HG02970 (cell line): Measurements from ENCODE around the gene ETF1.

ENCODE experiments used
- ATAC-seq: cut with Tn5 transposase; IDR thresholded peaks from one replicate; pipeline ENCODE4 v1.9.1; 2021; ENCODE audit warnings: mild to moderate bottlenecking, moderate library complexity, moderate number of reproducible peaks; ENCODE audit not compliant: unreplicated experiment, low FRiP score

The ETF1 gene

DNA sequence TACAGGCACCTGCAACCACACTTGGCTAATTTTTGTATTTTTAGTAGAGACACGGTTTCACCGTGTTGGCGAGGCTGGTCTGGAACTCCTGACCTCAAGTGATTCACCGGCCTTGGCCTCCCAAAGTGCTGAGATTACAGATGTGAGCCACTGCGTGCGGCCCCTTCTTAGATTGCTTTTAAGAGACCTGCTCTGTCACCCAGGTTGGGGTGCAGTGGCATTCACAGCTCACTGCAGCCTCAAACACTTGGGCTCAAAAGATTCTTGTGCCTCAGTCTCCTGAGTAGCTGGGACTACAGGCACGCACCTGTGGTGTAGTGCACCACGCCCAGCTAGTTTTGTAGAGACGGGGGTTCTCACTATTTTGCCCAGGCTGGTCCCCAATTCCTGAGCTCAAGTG is 21.2 kb upstream of the ETF1 start:
- no peak for ATAC-seq

DNA sequence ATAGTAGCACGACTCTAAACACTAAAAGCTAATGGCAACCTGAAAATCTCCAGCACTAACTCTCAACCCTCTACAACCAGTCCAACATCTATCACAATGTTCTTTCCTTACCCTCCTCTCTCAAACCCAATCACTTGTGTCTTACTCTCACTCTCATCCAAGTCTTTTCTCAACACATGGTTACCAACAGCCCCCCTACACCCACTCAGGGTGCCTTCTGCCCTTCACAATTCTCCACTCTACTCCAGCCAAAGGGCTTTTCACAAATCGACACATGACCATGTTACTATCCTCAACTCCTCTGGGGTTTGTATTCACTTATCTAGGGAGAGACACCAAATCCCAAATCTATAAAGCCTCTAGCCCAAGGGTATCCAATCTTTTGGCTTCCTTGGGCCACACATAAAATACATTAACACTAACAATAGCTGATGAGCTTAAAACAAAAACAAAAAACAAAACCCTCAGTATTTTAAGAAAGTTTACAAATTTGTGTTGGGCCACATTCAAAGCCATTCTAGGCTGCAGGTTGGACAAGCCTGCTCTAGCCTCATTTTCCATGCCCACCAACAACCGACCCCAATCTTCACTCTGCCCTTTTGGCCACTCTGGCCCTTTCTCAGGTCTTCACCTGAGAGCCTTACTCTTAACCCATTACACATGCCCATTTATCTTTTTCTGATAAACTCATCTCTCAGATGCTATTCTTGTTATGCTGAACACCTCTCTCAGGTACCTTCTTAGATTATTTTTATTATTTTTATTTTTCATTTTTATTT is 20.5 kb upstream of the ETF1 start:
- ATAC-seq: no peak

DNA sequence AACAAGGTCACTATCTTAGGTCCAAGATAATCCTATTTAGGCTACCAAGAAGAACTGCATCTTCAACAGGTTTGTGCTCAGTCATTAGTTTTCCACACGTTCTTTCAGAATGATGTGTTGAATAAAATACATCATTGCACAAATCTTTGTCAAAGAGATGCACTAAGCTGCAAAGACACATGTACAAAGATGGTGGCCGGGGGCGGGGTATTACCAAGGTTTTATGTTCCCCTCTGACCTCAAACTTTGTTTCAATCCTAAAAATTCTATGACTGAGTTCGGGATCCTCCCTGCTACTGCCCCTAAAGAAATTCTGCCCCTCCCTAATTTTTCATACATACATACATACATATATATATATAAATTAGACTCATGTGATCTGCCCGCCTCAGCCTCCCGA is 17.9 kb upstream of the ETF1 start:
- ATAC-seq: no peak

DNA sequence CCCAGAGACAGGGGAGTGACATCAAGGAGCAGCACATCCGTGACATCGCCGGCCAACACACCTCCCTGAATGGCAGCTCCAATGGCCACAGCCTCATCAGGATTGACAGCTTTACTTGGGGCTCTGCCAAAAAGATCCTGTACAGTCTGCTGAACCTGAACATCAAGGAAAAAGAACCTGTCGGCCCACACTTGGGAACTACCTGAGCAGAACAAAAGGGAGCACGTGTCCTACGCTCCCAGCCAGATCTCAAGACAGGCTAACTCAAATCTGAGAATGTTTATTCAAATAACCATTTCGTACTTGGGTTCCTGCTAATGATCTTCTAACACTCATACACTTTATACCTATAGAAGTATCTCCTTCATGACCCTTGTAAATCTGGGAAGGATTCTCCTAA is 16.9 kb upstream of the ETF1 start:
- ATAC-seq: no peak

DNA sequence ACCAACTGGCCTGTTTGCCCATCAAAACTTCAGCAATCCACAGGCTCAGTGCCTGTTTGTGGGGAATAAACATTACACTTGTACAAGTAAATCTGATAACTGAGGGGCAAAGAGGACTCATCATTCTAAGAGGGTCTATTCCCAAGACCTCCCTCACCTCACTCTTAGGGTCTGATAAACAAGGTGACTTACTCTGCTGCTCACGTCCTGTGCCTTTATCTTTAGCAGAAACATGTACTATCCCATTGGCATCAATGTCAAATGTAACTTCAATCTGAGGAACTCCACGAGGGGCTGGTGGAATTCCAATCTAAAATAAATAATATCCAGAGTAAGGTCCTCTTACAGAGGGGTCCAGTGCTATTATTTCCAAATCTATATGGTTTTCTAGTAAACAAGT is 14.6 kb upstream of the ETF1 start:
- no peak for ATAC-seq

DNA sequence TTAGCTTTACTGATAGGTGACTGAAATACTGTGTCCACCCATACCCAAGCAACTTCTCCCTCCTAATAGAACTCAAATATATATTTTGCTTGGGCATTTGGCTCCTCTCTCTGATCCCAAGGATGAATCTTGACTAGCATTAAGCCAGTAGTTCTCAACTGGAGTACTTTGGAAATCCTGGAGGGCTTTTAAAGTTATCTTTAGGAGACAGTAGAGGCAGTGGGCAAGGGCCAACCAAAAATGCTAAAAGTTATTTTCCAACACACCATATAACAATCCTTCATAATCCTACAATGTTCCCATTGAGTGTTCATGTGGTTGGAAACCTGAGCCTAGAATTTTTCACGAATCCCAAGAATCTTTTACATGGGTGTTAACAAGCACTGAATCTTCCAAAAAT is 11.1 kb upstream of the ETF1 start:
- ATAC-seq: no peak

DNA sequence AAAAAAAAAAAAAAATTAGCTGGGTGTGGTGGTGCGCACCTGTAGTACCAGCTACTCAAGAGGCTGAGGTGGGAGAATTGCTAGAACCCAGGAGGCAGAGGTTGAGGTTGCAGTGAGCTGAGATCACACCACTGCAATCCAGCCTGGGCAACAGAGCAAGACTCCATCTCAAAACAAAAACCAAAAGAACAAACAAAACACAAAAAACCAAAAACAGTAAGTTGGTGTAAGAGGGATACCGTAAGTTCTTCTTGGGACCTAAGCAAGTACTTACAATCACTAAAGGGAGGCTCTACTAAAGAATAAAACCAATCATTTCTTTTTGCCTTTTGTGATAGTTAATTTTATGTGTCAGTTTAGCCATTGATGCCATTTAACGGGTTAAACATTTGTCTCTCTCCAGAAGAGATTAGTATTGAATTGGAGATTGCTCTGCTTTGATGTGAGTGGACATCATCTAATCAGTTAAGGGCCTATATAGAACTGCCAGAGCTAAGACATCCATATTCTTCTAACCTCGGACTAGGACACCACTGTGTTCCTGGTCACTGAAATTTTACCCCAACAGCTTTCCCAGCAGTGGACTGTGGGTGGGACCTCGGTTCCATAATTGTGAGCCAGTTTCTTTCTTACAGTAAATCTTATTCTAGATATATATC is 10.5 kb upstream of the ETF1 start:
- no peak for ATAC-seq

DNA sequence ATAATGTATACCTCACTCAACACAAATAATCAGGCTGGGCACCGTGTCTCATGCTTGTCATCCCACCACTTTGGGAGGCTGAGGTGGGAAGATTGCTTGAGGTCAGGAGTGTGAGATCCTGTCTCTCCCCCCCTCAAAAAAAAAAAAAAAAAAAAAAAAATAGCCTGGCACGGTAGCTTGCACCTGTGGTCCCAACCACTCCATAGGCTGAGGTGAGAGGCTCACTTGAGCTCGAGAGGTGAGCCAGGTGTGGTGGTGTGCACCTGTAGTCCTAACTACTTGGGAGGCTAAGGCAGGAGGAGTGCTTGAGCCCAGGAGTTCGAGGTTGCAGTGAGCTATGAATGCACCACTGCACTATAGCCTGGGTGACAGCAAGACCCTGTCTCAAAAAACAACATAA is 9.6 kb upstream of the ETF1 start:
- no peak for ATAC-seq

DNA sequence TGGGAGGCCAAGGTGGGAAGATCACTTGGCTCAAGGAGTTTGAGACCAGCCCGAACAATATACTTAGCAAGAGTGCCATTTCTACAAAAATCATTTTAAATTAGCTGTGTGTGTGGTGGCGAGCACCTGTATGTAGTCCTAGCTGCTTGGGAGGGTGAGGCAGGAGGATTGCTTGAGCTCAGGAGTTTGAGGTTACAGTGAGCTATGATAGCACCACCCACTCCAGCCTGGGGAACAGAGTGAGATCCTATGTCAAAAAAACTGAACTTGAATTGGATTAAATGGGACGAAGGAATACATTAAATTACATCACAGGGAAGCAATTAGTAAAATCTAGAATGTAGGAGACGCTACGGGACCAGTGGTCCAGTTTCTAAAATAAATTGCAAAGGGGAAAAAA is 6.4 kb upstream of the ETF1 start:
- ATAC-seq: no peak

DNA sequence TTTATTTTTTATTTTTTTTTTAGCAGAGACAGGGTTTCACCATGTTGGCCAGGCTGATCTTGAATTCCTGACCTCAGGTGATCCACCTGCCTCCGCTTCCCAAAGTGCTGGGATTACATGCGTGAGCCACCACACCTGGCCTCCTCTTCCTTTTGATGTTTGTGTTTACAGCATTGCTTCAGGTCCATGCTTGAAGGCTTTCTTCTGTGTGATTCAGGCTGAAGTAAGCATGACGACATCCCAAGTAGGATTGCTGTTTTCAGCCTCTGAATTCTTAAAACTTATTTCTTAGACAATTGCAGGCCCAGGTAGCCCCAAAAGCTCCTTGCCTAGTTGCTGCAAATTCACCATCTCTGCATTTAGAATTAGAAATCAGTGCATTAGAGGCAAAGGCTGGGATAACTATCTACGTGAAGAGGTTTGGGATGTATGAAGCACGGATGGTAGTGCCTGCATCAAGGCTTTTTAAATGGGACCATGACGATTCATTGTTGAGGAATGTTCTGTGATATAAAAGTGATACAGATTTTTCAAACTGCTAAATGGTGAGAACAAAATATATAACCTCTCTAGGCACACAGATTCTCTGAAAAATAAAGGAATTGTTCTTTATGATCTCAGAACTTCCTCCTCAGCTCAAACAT is 3.0 kb upstream of the ETF1 start:
- ATAC-seq: no peak

DNA sequence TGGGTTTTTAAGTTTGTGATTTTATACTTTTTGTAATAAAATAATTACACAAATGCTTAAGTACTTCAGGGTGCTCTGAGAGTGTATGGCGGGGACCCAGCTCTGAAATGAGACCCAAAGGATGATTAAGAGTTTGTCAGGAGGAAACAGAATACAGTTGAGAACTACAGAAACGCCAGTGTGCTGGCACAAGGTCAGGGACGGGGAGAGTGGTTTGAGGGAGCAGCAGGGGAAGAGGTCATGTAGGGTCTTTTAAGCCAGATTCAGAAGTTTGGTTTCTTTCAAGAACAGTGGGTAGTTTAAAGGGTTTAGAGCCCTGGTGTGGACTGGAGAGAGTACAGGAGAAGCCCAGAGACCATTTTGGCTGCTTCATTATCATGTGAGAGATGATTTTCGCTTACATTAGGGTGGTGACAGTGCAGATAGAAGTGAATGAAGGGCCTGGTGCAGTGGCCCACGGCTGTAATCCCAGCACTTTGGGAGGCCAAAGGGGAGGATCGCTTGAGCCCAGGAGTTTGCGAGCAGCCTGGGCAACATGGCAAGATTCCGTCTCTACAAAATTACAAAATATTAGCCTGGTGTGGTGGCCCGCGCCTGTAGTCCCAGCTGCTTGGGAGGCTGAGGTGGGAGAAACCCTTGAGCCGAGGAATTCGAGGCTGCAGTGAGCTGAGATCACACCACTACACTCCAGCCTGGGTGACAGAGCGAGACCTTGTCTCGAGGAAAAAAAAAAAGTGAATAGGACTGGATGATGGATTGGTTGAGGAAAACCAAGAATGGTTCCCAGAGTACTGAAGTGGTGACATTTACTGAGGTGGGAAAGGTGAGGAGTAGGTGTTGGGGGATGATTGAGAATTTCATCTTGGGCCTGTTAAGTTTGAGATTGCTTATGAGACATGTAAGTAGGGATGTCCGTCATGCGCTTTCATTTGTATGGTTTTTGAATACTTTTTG is 1.4 kb upstream of the ETF1 start:
- ATAC-seq: no peak

DNA sequence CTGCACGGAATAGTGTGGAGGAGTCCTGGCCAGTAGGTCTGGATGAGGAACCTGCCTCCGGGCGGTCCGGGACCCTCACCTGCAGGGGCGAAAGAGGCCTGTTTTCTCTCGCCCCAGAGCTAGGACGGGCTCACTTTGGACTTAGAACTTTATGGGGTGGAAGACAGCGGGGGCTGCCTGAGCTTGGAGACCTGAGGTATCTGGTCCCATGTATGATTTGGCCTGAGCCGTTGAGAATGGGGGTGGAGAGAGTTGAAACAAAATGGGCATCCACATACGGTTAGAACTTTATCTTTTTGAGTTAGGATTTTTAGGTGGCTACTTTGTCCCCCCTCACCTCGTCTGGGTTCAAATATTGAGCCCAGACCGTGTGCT is 681 bp upstream of the ETF1 start:
- ATAC-seq: no peak

DNA sequence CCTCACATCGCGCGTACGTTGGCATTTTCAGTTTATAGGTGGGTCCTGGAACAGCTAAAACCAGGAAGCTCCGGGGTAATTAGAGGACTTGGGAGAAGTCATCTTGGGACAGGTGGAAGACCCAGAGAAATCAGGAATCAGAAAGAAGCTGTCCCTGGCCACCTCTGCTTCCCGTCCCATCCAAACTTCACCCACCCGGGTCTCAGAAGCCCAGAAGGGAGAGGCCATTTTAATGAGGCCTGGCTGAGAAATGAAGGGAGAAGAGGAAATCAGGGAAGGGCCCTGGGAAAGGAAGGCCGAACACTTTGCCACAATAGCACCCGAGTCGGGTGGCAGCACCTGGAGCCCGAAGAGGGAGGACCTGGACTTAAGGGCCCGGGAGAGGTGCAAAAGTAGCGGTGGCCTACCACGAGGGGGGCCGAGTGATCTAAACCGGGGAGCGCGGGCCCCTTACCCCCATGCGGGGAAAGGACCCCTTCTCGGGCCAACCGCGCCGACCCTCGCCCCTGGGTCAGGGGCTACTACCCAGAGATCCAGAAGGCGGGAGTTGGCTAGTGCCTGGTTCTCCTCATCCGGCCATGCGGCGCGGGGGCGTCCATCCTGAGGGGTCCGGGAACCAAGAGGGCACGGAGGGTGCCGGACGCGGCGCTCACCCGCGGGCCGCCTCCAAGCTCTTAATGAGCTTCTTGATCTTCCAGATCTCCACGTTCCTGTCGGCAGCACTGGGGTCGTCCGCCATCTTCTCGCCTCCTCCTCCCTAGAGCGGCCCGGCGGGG is 668 bp downstream of the ETF1 start:
- peak; percentile 1 for ATAC-seq

DNA sequence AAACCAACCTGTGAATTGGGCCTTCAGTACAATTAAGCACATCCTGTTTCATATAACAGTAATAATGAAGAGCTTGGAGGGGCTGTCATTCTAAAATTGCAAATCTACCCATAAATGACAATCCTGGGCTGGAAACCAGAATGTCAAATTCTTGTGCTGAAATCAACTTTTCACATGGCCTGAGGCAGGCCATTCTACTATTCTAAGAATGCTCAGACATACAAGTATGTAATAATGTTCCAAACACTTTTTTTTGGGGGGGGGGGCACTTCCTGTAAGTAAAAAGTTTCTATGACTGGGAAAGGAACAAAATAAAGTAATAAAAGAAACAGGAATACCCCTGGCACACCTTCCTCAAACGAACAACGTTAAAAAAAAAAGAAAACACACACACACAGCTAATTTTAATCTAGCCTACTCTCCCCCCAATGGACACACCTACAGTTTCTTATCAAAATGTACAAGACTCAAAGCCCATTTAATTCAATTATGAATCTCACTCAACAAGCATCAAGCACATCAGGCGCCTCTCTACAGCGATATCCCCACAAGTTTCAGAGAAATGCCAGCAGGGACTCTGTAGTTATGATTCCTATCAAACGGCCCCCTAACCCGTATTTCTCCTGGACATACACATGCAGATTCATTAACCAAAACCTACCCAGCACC is 1.4 kb downstream of the ETF1 start:
- no peak for ATAC-seq

DNA sequence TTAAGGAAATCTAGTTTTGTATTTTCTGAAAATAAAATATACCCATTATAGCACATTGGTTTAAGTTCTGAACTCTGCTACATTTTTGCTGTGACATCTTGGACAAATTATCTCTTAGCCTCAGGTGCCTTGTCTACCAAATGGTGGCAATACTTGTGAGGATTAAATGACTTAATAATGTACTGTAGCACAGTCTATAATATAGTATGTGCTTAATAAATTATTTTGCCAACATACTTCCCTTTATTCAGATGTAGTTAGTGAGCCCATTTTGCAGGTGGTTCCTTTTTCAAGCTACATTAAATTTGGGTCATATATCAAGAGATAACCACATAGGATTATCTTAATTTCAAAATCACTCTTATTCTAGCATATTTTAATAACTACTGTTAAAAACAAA is 3.2 kb downstream of the ETF1 start:
- no peak for ATAC-seq

DNA sequence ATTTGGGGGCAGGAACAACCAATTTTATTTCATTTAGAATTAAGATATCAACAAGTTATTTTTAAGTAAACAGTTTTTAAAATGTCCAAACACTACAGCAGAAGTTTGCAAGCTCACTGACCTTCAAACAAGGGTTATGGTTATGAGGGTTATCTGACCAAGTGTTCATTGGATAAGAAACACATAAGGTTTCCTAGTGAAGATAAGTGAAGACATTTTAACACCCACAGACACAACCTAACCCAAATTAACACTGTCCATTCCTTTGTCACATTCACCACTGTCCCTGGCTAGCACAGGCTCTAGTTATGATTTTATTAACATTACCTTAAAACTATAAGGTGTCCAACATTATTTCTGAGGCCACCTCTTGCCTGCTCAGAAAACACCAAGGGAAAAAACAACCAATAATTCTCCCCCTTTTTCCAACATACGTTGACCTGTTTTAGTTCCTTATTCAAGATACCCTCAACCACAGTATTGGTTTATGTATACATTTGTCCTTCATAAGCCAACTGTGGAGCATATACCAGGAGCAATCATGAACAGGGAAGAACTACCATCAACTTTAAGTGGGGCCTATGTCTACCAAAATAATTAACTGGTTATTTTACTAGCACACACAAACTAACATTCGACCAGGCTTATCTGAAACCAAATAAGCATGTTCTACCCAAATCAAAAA is 4.0 kb downstream of the ETF1 start:
- no peak for ATAC-seq

DNA sequence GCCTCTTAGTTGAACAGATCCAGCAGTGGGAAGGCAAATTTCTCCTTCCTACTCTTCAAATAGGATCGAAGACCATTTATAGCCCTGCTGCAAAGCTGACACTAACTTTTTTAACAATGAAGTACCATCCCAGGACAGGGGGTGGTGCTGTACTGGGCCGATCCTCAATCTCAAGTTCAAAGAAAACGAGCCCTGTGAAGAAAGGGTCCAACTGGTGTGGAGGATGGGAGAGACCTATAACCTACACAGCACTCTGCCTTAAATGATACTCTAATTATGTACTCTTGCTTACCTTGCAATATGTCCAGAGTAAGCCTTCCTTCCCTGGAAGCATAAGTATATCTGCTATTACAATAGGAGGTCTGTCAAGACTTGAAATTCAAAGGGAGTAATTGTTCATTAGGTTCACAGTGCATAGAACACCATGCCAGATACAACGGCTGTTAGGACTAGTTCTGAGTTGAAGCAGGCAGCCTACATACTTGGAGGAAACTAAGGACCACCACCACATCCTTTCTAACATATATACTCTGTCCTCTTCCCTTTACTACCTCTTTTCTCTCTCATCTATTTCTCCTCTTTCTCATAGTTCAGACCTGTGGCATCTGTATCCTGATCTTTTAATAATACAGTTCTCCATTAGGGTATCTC is 6.2 kb downstream of the ETF1 start:
- no peak for ATAC-seq

DNA sequence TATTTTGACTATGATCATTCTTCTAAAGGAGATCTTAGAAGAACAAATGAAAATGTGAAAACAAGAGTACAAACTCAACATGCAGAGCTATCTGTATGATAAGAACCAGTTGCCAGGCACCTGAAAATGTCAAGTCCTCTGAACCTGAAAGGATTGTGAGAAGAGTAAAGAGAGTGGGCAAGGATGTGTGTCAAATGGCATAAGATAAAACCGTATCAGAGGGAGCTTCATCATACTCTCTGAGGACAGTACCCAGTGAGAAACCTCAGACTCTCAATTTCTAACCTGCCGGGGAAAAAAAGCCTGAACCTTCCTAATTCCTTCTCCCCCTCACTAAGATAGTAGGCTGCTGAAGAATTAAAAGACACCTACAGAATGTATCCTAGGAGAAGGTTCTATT is 6.8 kb downstream of the ETF1 start:
- ATAC-seq: no peak
